Measurements from ENCODE around the gene SUGP1. TPM values are rescaled to one million over a fixed set of nuclear protein-coding genes. Genes with fewer than 3 reads are reported as not detected.

Gene SUGP1
- total and polyA plus RNA-seq, 2 of the 13 experiments (the other 11 are each of a cell fraction or from before 2014, with no cell fraction given): 21.6 to 25.9 TPM

DNA sequence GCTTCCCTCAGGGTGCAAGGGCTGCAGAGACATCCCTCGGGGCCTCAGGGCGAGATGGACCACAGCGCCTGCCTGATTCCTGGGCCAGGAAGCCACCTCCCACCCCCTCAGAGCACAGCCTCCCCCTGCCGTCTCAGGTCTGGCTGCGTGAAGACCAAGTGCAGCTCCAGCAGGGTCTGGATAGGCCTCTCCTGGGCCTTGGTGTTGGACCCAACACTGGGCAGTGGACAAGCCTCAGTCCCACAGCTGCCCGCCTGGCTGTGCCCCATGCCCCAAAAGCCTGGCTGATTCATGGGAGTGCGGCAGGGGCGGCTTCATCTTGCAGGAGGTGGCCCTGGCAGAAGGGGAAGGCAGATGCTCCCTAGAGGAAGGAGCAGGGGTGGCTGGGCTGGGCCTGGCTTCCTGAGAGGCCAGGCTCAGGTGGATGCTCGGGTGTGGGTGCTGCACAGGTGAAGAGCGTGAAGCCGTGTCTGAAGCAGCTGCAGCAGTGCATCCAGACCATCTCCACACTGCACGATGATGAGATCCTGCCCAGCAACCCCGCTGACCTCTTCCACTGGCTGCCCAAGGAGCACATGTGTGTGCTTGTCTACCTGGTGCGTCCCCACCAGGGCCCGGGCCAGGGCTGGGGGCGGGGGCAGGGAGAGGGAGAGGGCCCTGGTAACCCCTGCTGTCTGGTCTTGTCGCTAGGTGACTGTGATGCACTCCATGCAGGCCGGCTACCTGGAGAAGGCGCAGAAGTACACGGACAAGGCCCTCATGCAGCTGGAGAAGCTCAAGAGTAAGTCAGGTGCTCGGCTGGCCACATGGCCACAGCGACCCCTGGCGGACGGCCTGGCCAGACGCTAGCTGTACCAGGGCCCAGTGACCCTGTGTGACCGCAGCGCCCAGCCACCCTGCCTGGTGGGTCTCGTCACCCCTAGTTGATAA, 22.0 kb upstream of the SUGP1 start (continued):
- 0 out of 2 replicates have a peak, but pooled peaks have one; percentile 51 for TF ChIP-seq NFKB2 (CRISPR knock-in tag; IDR thresholded peaks at IDR 0.05; ENCODE audit: borderline replicate concordance)
- peak in 1 of 2 experiments; percentile 35; a peak in 1 of 4 replicates for TF ChIP-seq POLR2A (IDR thresholded peaks at IDR 0.05; ENCODE audit: insufficient read depth in 1 of 2, low read depth in 2 of 2, low read length in 2 of 2)
- TF ChIP-seq AGO2 (optimal IDR thresholded peaks at IDR 0.05; ENCODE audit: low read depth, low read length): peak; percentile 90
- TF ChIP-seq, protein P1, sequence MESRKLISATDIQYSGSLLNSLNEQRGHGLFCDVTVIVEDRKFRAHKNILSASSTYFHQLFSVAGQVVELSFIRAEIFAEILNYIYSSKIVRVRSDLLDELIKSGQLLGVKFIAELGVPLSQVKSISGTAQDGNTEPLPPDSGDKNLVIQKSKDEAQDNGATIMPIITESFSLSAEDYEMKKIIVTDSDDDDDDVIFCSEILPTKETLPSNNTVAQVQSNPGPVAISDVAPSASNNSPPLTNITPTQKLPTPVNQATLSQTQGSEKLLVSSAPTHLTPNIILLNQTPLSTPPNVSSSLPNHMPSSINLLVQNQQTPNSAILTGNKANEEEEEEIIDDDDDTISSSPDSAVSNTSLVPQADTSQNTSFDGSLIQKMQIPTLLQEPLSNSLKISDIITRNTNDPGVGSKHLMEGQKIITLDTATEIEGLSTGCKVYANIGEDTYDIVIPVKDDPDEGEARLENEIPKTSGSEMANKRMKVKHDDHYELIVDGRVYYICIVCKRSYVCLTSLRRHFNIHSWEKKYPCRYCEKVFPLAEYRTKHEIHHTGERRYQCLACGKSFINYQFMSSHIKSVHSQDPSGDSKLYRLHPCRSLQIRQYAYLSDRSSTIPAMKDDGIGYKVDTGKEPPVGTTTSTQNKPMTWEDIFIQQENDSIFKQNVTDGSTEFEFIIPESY (CRISPR knock-in tag; IDR thresholded peaks at IDR 0.05): peak; percentile 90
- peak; percentile 43; the same call in 1 of the 2 replicates for TF ChIP-seq HOXA3 (CRISPR knock-in tag; IDR thresholded peaks at IDR 0.05)
- peak; percentile 34; the same call in 1 of the 2 replicates for TF ChIP-seq BHLHE40 (IDR thresholded peaks at IDR 0.05; ENCODE audit: low read length)
- no peak for TF ChIP-seq TEAD3 (CRISPR knock-in tag; optimal IDR thresholded peaks at IDR 0.05; ENCODE audit: borderline replicate concordance)
- TF ChIP-seq CSRNP1 (CRISPR knock-in tag; IDR thresholded peaks at IDR 0.05): peak; percentile 50; the same call in 1 of the 2 replicates
- TF ChIP-seq, protein P2, sequence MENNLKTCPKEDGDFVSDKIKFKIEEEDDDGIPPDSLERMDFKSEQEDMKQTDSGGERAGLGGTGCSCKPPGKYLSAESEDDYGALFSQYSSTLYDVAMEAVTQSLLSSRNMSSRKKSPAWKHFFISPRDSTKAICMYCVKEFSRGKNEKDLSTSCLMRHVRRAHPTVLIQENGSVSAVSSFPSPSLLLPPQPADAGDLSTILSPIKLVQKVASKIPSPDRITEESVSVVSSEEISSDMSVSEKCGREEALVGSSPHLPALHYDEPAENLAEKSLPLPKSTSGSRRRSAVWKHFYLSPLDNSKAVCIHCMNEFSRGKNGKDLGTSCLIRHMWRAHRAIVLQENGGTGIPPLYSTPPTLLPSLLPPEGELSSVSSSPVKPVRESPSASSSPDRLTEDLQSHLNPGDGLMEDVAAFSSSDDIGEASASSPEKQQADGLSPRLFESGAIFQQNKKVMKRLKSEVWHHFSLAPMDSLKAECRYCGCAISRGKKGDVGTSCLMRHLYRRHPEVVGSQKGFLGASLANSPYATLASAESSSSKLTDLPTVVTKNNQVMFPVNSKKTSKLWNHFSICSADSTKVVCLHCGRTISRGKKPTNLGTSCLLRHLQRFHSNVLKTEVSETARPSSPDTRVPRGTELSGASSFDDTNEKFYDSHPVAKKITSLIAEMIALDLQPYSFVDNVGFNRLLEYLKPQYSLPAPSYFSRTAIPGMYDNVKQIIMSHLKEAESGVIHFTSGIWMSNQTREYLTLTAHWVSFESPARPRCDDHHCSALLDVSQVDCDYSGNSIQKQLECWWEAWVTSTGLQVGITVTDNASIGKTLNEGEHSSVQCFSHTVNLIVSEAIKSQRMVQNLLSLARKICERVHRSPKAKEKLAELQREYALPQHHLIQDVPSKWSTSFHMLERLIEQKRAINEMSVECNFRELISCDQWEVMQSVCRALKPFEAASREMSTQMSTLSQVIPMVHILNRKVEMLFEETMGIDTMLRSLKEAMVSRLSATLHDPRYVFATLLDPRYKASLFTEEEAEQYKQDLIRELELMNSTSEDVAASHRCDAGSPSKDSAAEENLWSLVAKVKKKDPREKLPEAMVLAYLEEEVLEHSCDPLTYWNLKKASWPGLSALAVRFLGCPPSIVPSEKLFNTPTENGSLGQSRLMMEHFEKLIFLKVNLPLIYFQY (CRISPR knock-in tag; IDR thresholded peaks at IDR 0.05; ENCODE audit: borderline replicate concordance): 0 out of 2 replicates have a peak, but pooled peaks have one; percentile 26
- peak; percentile 86 for TF ChIP-seq RXRA (CRISPR knock-in tag; IDR thresholded peaks at IDR 0.05)
- TF ChIP-seq ZNF496 (CRISPR knock-in tag; IDR thresholded peaks at IDR 0.05; ENCODE audit: insufficient replicate concordance): no peak
- TF ChIP-seq, protein P3, sequence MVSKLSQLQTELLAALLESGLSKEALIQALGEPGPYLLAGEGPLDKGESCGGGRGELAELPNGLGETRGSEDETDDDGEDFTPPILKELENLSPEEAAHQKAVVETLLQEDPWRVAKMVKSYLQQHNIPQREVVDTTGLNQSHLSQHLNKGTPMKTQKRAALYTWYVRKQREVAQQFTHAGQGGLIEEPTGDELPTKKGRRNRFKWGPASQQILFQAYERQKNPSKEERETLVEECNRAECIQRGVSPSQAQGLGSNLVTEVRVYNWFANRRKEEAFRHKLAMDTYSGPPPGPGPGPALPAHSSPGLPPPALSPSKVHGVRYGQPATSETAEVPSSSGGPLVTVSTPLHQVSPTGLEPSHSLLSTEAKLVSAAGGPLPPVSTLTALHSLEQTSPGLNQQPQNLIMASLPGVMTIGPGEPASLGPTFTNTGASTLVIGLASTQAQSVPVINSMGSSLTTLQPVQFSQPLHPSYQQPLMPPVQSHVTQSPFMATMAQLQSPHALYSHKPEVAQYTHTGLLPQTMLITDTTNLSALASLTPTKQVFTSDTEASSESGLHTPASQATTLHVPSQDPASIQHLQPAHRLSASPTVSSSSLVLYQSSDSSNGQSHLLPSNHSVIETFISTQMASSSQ (IDR thresholded peaks at IDR 0.05; ENCODE audit: low read depth): no peak
- TF ChIP-seq, protein P3 (CRISPR knock-in tag; IDR thresholded peaks at IDR 0.05; ENCODE audit: borderline replicate concordance): no peak
- 0 out of 2 replicates have a peak, but pooled peaks have one; percentile 57 for TF ChIP-seq ZNF768 (CRISPR knock-in tag; IDR thresholded peaks at IDR 0.05)
- TF ChIP-seq KDM5B (CRISPR knock-in tag; IDR thresholded peaks at IDR 0.05; ENCODE audit: borderline replicate concordance): 0 out of 2 replicates have a peak, but pooled peaks have one; percentile 33
- 0 out of 2 replicates have a peak, but pooled peaks have one; percentile 43 for TF ChIP-seq TARDBP (CRISPR knock-in tag; IDR thresholded peaks at IDR 0.05)
